Psoas muscle (tissue), 8 donors: ENCODE data around the gene RAP2A. TPM values are rescaled to one million over a fixed set of nuclear protein-coding genes. Genes with fewer than 3 reads are reported as not detected.

Experiments
- ATAC-seq, 4 donors: fragments of 200-7000 bp; cut with Tn5 transposase; one replicate each; pipeline ENCODE4 v1.9.1; 2020; ENCODE audit warnings: moderate library complexity in 3 of 4, mild to moderate bottlenecking in 2 of 4
- DNase-seq, 2 donors: peaks; one replicate each; pipeline ENCODE4 v3.0.0-alpha.2; 2020
- H3K27ac ChIP-seq: fragments of 200-600 bp; one replicate; pipeline ENCODE4 v1.8.0; 2022
- H3K27me3 ChIP-seq, 3 donors: fragments of 200-600 bp in 1 of 3; one replicate each; pipeline versions ENCODE4 v1.6.1 to v1.8.0; 2013 to 2022; ENCODE audit warnings: low read length in 2 of 3, mild to moderate bottlenecking in 2 of 3, moderate library complexity in 1 of 3; ENCODE audit not compliant: insufficient read depth in 3 of 3
- H3K36me3 ChIP-seq, 2 donors: fragments of 200-600 bp in 1 of 2; one replicate each; pipeline versions ENCODE4 v1.6.1 to v1.8.0; 2013 to 2022; ENCODE audit warnings: low read depth in 1 of 2, mild to moderate bottlenecking in 1 of 2, moderate library complexity in 1 of 2; ENCODE audit not compliant: insufficient read depth in 1 of 2
- H3K4me1 ChIP-seq: fragments of 200-600 bp; one replicate; pipeline ENCODE4 v1.8.0; 2022
- H3K4me3 ChIP-seq: fragments of 200-600 bp; one replicate; pipeline ENCODE4 v1.8.0; 2022; ENCODE audit warnings: mild to moderate bottlenecking
- H3K9me3 ChIP-seq: fragments of 200-600 bp; one replicate; pipeline ENCODE4 v1.8.0; 2022
- CTCF ChIP-seq: fragments of 200-600 bp; IDR thresholded peaks from one replicate; pipeline ENCODE4 v1.8.0; 2022; ENCODE audit warnings: antibody characterized with exemption
- WGBS, 3 donors: extraction: QIAGEN DNeasy Blood & Tissue Kit; methylation state at CpG; one replicate each; pipeline versions ENCODE4 v1.1.6 to v1.1.7; 2013; 5-methylcytosine and 5-hydroxymethylcytosine counted together
- intact Hi-C, 2 donors: fragments of 100-400 bp; cut with DNase I; formaldehyde crosslinking; loops; one replicate each; pipeline versions ENCODE4 v1.11.0 to v1.14.2; 2022
- polyA plus RNA-seq, 3 donors: library from polyadenylated mRNA; stranded (reverse); fragments of 200-250 nt; gene quantifications; one replicate each; pipeline ENCODE4 v1.2.3, GENCODE V29; 2013
- total RNA-seq, 4 donors: library from RNA; stranded (reverse); fragmentation: NEBNext Ultra II Directional in 2 of 4; extraction: Animal tissue kit (Norgen Biotek cat#: 25700) in 2 of 4; gene quantifications; one replicate each; pipeline versions ENCODE4 v1.2.1 to v1.2.4, GENCODE V29; 2021 to 2023
- donor health status: healthy with polysubstance abuse.
- donor health status: DM: no; HTN: no; CAD: no; lungs with moderate emphysema.
- donor health status: Bipolar disorder and iron deficiency.
- donor health status: healthy.
- donor health status: DM: yes; HTN: yes; CAD: no.
- donor health status: DM: no; HTN: no; CAD: no.
- donor health status: DM: no; HTN: no; CAD: no.
- donor health status: DM: yes; HTN: yes; CAD: no.

Gene RAP2A
- total and polyA plus RNA-seq, 7 donors: 3.8 to 35.7 (median 11.4) TPM

GRCh38 chr13:97386801-97387484 is 47.0 kb upstream of the RAP2A start:
- ATAC-seq: peak in 3 of 4 donors; percentile 3 to 37 (median 29)
- Histone ChIP-seq H3K27me3 (no peaks in the 10 kb centered on the region), H3K4me3 (no peak overlapping the region), H3K9me3 (no peaks in the 10 kb centered on the region), H3K4me1 (no peaks in the 10 kb centered on the region), H3K36me3 (peaks cover 6 to 27% of the 10 kb centered on the region in 2 donors), H3K27ac (no peak overlapping the region)
- intact Hi-C loops: no loop called here
- WGBS, 3 donors: 78 to 92% (median 78%) methylated on average over 4 of the region's 4 CpGs
- DNase-seq: no peak
- TF ChIP-seq CTCF: no peak

- 90 to 93% (median 93%) methylated on average over 5 of the region's 5 CpGs for WGBS, 3 donors
- DNase-seq (no peak), ATAC-seq (peak in 3 of 4 donors; percentile 24 to 41 (median 30))
- no peak overlapping the region for H3K27ac ChIP-seq
- no peak for TF ChIP-seq CTCF
- H3K27me3 ChIP-seq: no peaks in the 10 kb centered on the region
- H3K9me3 ChIP-seq: no peaks in the 10 kb centered on the region
- intact Hi-C loops: no loop called here
- peaks cover 7 to 32% of the 10 kb centered on the region in 2 donors for H3K36me3 ChIP-seq
- no peak overlapping the region for H3K4me3 ChIP-seq
- no peaks in the 10 kb centered on the region for H3K4me1 ChIP-seq
These were observed 46.5 kb upstream of the RAP2A start for GRCh38 chr13:97387485-97387839.

GRCh38 chr13:97387890-97388289 is 46.1 kb upstream of the RAP2A start:
- Histone ChIP-seq H3K36me3 (peaks cover 7 to 33% of the 10 kb centered on the region in 2 donors), H3K9me3 (no peaks in the 10 kb centered on the region), H3K27me3 (no peaks in the 10 kb centered on the region), H3K4me1 (no peaks in the 10 kb centered on the region), H3K4me3 (no peak overlapping the region), H3K27ac (no peak overlapping the region)
- intact Hi-C loops: no loop called here
- 91 to 97% (median 94%) methylated on average over 1 of the region's 1 CpG for WGBS, 3 donors
- DNase-seq (no peak), ATAC-seq (peak in 2 of 4 donors; percentile 13 to 19)
- TF ChIP-seq CTCF: no peak

- peaks cover 7 to 37% of the 10 kb centered on the region in 2 donors for H3K36me3 ChIP-seq
- no peak overlapping the region for H3K27ac ChIP-seq
- TF ChIP-seq CTCF: no peak
- H3K27me3 ChIP-seq: no peaks in the 10 kb centered on the region
- DNase-seq (no peak), ATAC-seq (no peak)
- H3K9me3 ChIP-seq: no peaks in the 10 kb centered on the region
- no peaks in the 10 kb centered on the region for H3K4me1 ChIP-seq
- WGBS, 3 donors: 63 to 74% (median 68%) methylated on average over 3 of the region's 3 CpGs
- H3K4me3 ChIP-seq: no peak overlapping the region
- intact Hi-C loops: no loop called here
These were observed 45.6 kb upstream of the RAP2A start for GRCh38 chr13:97388373-97388772.
